Hypothalamus (tissue), 51 donors: ENCODE measurements around the gene ATP8A2.

Experiments
- DNase-seq, 51 donors: peaks; one replicate each; lab custom pipeline; 2025; lab: John Stamatoyannopoulos, UW

Gene ATP8A2

DNA sequence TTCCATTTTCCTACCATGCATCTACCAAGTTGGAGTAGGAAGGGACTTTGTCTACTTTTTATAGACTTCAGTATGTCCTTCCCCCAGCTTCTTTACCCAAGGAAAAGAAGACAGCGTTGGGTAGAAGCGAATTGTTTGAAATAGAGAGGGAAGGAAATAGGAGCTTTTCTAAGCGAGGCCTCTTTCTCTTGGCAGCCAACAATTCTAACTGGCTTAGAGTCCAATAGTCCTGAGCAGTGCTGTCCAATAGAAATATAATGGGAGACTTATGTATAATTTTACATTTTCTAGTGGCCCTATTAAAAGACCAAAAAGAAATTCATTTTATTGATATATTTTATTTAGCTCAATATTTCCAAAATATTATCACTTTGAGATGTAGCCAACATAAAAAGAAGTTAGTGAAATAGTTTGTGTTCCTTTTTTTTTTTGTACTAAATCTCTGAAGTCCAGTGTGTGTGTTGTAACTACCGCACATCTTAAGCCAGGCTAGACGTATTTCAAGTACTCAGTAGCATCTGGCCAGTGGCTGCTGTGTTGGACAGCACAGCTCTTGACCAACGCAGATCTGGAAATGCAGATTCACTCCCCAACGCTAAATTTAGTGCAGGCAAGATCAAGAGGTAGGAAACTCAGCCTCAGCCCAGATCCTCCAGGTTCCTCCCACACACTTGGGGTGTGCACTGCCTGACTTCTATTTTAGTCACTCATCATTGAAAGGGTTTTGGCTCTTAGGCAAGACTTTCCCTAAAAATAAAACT is 500.9 kb downstream of the ATP8A2 start:
- peak in 2 of 51 donors; percentile 7 to 13 for DNase-seq

DNA sequence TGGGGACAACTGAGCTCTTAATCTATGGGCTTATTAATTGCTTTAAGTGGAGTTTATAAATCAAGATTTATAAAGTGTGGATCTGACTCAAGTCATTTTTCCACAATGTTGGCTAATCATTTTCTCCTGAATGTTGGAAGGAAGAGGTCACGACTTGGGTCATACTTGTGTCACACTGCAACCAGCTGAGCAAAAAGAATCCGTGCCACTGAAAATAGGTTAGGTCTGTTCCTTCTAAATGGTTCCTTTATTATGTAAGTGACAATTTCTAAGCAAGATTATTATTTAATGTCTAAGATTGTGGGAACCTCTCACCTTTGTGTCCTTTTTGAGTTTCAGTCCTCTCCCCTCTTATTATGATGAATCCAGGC is 501.5 kb downstream of the ATP8A2 start:
- no peak for DNase-seq

DNA sequence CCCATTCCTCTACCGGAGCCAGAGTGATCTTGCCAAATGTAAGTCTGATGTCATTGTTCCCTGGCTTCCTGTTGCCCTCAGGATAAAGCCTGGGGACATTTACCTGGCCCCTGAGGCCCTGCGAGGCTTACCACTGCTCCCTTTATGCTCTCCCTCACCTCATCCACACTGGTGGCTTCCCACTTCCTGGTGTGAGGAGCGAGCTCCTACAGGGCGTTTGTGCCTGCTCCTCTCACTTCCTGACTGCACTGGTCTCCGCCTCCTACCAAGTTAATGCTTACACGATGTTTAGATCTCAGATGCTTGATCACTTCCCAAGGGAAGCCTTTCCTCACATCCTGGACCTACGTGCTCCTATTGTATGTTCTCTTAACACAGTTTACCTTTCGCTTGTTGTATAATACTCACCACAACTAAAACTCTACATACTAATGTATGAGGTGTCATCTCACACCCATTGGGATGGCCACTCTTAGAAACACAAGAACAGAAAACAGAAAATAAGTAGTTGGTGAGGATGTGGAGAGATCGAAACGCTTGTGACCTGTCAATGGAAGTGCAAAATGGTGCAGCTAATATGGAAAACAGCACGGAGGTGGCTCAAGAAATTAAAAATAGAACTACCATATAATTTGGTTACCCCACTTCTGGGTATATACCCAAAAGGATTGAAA is 502.4 kb downstream of the ATP8A2 start:
- DNase-seq = no peak

DNA sequence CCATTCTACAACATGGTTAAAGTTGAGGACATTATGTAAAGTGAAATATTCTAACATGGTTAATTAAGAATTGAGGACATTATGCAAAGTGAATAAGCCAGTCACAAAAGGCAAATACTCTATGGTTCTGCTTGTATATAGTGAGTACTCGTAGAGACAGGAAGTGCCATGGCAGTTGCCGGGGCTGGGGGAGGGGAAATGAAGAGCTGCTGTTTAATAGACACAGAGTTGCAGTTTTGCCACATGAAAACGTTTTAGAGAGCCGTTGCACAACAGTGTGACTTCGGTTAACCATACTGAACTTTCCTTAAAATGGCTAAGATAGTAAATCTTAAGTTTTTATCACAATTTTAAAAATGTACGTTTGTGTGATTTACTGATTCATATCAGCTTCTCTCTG is 503.1 kb downstream of the ATP8A2 start:
- no peak for DNase-seq

DNA sequence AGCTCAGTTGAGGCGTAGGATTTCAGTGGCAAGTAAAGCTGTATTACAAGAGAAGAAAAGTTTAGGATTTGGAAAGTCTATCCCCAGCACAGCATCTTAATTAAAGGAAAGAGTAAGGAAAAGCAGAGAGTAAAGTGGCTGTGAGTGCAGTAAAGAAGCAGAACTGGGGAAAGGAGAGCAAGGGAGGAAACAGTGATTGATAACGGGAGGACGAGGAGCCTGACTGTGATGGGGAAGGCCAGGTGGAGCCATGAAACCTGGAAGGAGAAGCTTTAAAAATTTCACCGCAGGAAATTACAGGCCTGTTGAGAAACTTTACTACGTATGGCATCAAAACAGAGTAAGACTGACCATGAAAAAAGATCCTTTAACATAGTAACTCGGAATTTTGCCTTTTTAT is 504.5 kb downstream of the ATP8A2 start:
- no peak for DNase-seq

DNA sequence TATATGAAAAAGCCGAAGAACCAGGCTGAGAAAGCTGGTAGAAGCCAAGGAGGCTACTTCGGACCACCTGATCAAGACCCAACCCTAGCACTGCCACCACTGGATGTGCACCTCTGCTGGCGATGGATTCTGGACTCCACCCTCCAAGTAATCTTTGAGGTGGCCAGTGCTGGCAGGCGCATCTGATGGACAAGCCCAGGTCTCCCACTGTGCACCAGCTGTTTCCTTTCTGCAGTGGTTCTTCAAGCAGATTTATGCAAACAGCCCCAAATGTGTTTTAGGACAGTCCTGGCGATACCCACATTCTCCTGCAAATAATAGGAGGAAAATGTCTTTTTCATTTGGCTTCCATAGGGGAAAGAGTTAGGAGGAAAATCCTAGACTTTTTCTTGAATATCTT is 507.7 kb downstream of the ATP8A2 start:
- DNase-seq = no peak

DNA sequence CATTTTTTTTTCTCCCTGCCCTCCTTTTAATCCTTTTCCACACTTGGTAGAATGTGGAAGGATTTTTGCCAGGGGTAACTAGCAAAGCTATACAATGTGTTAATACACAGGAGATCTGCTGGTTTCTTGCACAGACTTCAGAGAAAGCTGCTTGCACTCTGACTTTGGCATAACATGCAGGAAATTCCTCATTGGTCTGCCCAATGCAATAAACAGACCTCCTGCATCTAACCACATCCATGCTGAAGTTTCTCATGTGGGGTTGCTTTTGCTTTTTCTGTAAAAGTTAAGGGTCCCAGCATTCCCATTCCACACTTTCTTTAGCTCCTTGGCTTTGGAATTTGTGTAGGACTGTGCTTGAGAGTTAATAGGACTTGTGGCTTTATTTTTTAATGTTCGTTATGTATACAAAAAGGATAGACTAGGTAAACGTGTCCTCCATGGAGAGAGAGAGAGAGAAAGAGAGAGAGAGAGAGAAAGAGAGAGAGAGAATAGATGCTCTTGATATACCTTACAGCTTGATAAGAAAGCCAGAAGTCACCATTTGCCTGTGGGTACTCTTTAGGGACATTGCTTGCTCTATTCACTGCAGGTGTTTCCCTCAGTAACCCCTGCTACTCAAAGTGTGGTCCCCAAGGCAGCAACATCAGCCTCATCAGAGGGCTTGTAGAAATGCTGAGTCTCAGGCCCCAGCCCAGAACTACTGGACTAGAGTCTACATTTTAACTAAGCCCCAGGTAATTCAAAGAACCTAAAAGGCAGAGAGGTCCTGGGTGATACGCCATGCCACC is 509.6 kb downstream of the ATP8A2 start:
- DNase-seq = no peak

DNA sequence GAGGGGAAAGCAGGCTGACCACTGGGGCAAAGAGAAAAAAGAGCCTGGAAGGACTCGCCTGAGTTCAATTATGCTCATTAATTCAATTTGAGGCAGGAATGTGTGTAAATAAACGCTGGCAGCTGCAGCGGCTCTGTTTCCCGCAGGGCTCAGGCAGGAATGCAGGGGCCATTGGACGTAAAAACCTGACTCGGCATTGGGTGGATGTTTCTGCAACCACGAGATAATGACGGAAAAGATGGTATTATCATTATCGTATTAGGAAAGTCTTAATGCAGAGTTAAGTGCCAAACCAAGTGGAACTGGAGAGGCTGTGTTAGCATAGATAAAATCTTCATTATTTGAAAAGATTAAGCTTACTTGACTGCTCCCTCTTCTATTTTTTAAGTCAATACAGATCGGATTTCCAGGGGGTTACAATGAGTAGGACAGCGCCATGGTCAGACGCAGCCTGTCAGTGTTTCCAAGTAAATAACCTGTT is 510.2 kb downstream of the ATP8A2 start:
- DNase-seq = no peak

DNA sequence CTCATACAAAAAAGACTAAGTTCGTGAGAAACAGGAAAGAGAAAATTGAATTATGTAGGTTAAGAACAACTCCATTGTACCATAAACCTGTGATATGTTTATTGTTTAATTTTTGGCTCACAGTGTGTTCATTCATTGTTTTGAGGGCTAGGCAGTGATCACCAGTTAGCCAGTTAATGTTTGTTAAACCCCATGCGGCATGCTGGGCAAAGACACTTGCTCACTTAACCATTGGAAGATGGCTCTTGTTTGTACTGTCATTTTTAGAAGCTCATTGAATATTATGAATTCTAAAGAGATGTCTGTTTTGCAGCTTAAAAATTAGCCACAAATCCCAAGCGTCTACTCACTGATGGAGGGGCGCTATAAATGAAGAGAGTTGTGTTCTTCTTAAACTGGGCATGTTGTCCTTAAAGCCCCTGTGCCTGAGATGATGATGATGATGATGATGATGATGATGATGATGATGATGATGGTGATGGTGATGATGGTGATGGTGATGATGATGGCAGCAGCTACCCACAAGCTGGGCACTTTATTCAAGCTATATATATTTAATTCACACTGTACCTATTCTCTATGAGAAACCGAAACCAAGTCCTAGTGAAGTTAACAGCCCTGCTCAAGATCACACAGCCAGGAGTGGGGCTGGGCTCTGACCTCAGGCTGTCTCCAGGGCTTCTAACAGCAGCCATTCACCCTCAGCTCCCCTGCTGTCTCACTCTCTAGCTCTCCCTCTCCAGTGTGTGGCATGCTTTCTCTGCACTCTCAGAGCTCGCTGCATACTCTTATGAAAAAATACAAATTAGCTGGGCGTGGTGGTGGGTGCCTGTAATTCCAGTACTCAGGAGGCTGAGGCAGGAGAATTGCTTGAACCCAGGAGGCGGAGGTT is 510.9 kb downstream of the ATP8A2 start:
- no peak for DNase-seq

DNA sequence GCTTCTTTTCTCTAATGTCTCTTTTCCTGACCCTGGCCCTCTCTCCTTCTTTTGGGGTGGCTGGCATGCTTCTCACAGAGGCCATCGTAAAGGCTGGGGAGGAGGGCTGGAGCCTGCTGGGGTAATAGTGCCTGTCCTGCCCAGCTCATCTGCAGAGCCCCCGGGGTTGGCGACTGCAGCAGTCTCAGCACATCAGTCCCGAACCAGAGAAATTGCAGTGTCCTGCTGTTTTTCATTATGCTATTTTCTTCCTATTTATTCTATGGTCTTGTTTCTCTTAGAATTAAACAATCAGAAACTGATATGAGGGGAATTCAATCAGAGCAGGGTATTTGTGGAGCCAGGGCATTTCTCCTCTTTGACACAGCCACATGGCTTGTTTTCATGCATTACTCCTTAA is 513.6 kb downstream of the ATP8A2 start:
- DNase-seq = no peak

DNA sequence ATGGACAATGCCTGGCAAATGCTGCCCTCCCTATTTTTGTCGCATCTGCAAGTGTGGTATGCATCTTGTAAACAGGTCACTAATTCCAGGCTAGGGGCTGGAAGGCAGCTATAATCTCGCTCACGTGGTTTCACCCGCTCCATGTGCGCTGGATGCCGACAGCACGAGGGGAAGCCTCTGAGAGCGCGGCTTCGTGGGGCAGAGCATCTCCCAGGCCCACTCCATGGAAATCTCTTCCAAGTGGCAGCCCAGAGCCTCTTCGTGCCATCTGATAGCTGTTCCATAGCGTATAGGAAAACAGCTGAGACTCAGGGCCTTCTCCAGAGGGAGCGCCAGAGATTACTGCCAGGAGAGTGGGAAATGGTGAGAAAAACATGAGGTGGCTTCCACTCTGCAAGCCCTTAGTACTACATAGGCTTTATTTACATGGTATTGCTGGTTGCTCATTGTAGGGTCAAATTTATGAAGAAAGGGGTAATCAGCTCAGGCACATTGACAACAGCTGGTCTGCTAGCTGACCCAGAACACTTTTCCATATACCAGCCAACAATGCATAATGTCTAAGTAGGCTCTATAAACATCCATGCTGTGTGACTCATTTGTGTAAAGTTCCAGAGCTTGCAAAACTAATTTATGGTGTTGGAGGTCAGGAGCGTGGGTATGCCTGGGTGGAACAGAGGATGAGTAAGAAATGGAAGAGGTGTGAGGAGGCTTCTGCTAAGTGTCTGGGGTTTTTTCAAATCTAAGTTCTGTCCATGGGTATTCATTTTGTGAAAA is 514.9 kb downstream of the ATP8A2 start:
- peak in 1 of 51 donors; percentile 27 for DNase-seq

DNA sequence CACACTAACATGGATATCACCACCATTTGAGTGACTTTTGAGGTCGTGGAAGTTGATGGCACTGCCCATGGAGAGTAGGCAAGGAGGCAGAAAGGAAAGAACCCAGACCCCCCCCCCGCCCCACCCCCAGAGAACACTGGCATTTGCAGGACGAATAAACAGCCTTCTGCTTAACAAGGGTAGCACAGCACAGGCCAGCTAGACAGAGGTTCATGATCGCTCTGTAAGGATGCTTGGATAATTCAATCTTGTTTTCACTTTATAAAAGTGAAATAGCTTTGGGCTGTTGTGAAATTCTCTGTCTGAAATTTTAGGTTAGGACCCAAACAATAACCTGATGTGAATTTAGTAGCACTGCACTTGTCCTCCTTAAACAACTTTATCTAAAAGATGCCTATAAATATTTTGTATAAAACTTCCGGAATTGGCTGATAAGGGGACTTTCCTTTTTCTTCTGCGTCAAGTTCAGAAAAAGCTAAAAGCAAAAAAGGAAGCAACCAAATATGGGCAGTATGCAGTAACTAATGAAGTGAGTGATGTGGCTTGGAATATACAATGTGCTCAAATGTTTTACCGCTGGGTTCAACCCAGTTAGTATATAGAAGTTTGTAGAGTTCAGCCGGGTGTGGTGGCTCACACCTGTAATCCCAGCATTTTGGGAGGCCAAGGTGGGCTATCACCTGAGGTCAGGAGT is 516.3 kb downstream of the ATP8A2 start:
- no peak for DNase-seq

DNA sequence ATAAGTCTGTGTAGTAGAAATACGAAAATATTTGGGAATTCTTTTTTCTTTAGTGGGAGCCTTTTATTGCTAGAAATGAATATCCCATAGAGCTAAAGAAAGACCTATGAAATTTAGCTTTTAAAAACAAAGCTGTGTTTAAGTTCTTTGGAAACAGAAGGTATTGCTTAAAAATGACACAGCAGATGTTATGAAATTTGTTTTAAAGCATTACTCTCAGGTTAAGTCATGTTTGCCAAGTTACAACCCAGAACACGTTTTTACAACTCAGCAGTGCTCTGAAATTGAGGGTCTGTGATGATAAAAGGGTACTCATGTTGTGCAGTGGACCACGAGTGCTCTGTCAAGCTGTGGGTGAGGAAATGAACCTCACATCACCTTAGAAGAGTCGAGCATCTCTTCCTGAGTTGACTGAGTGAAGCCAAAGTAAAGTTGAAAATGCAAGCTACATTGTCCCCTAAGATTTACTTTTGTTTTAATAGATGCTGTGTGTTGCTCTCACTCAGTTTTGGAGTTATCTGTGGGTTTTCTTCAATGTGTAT is 519.0 kb downstream of the ATP8A2 start:
- DNase-seq = no peak

DNA sequence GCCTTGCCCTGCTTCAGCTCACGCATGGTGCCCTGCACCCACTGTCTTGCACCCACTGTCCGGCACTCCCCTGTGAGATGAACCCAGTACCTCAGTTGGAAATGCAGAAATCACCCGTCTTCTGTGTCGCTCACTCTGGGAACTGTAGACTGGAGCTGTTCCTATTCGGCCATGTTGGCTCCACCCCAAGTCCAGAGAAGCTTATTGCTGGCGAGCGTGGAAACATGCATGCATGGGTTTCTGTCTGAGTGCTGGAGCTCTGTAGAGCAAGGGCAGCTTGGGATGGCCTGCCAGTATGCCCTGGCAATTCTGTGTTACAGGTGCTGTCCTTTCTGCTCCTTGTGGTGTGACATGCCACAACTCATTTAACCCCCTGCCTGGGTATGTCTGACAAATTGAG is 527.2 kb downstream of the ATP8A2 start:
- no peak for DNase-seq

DNA sequence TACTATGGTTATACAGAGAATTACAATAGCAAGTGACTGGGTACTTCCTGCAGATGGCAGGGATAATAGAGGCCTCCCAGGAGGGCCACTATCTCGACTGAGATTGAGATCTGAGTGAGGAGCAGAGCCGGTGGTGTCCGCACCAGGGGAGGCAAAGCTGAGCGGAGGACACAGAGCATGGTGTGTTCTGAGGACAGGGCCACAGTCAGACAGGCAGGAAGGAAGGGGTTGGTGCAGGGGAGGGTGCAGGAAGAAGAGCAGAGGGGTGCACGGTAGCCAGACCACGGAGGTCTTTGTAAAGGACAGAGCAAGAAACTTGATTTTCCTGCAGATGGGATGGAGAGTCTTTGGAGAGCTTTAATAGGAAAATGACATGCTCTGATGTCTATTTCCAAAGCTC is 527.7 kb downstream of the ATP8A2 start:
- no peak for DNase-seq

DNA sequence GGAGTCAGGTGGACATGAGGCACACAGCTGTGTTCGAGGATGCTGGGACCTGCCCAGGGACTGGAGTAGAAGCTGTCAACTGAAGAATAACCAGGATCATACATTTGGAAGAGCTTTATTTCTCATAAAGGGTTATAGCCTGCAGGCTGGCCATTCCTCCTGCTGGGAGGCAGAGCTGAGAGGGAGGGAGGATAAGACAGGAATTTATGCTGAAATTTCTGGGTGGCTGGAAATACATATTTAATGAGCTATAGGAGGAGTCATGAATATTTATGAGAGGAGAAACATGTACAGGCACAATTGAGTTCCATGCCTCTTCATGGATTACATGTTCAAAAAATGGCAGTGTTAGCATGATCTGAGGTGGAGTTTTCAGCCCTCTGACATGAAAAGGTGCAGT is 528.2 kb downstream of the ATP8A2 start:
- DNase-seq = no peak

DNA sequence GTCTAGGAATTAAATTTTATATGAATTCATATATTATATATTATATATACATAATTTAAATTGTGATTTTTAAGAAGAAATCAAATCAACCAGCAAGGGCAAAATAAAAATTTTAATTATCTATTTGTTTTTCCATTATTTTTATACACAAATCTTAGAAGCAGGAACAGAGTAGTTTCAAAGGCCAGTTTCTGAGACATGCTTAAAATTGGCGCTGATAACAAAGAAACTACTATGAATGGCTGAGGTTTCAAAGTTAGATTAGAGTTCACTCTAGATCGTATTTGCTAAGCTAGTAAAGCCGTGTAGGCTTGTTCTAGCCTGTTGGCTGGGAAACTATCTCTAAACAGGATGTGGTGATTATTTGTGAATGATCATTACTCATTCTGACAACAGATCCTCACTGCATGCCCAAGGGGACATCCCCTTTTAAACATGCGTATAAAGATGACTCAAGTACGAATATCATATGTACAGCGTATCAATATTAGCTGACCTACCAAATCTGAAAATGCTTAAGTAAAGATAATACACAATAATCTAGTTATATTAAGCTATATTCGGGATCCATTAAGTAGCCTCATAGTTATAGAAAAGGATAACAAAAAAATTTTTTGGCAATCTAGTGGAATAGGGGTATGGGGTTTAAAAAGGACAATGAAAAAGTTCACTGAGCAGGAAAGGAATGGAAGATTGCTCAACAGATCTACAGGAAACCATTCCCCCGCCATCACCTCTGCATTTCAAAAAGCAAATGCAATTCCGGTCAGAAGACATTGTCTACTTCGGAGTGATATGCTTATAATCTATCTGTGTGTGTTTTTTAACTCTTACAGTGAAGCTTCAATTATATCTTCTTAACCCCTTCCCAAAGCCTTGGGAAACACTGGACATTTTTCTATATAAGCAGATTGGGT is 529.9 kb downstream of the ATP8A2 start:
- no peak for DNase-seq

DNA sequence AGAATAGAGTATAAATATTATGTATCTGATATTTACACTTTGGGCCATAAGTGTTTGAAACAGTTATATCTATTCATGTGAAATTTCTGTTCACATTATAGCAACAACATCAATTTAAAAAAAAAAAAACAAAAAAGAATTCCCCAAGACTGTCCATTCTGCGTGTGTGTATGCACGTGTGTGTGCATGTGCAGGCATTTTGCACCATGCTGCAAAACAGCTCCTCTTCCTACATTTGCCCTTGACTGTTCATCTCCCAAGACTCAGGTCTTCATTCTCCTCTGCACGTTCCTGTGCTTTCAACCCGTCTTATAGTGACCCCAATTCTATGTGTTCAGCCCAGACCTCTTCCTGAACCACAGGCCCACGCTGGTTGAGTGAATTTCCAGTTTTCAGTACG is 530.7 kb downstream of the ATP8A2 start:
- no peak for DNase-seq
